PC-9 (cell line): ENCODE measurements around the gene CENPM.

Experiments used
- CTCF ChIP-seq: fragments of 200-600 bp; sonication (generic); conservative IDR thresholded peaks from 2 replicates; pipeline ENCODE4 v1.6.1; 2017; ENCODE audit warnings: mixed run types, antibody characterized with exemption, mild to moderate bottlenecking, moderate library complexity
- EZH2 ChIP-seq: fragments of 200-600 bp; sonication (generic); IDR thresholded peaks from 2 replicates; pipeline ENCODE4 v1.8.0; 2017; ENCODE audit warnings: antibody characterized with exemption, low read depth

GRCh38 chr22:41975299-41976069 is 28.5 kb upstream of the CENPM start:
- TF ChIP-seq CTCF (no peak), EZH2 (no peak)
